CMK (cell line): ENCODE results near the gene KYAT1.

Source experiments
- DNase-seq: peaks from one replicate; pipeline ENCODE4 v3.0.0-alpha.2; 2010; ENCODE audit warnings: low read depth

The KYAT1 gene

GRCh38 chr9:128908372-128908771, 26.6 kb upstream of the KYAT1 start:
- no peak for DNase-seq

- no peak for DNase-seq
These were observed 25.0 kb upstream of the KYAT1 start for GRCh38 chr9:128906741-128907140.

- DNase-seq = no peak
These were observed 24.2 kb upstream of the KYAT1 start for GRCh38 chr9:128905964-128906363.

- DNase-seq = no peak
These were observed 22.3 kb upstream of the KYAT1 start for GRCh38 chr9:128903871-128904620.

GRCh38 chr9:128903079-128903461, 21.3 kb upstream of the KYAT1 start:
- no peak for DNase-seq

GRCh38 chr9:128902351-128903078, 20.8 kb upstream of the KYAT1 start:
- no peak for DNase-seq

GRCh38 chr9:128901822-128902221, 20.1 kb upstream of the KYAT1 start:
- DNase-seq = no peak

GRCh38 chr9:128901379-128901778, 19.6 kb upstream of the KYAT1 start:
- DNase-seq = no peak

- DNase-seq = no peak
These were observed 18.0 kb upstream of the KYAT1 start for GRCh38 chr9:128899566-128900322.

- no peak for DNase-seq
These were observed 17.3 kb upstream of the KYAT1 start for GRCh38 chr9:128898845-128899565.

- DNase-seq = no peak
These were observed 16.6 kb upstream of the KYAT1 start for GRCh38 chr9:128898382-128898781.

- no peak for DNase-seq
These were observed 13.8 kb upstream of the KYAT1 start for GRCh38 chr9:128895556-128895955.

GRCh38 chr9:128894764-128895163, 13.0 kb upstream of the KYAT1 start:
- DNase-seq = no peak

GRCh38 chr9:128893354-128893753, 11.6 kb upstream of the KYAT1 start:
- DNase-seq = no peak

- no peak for DNase-seq
These were observed 10.6 kb upstream of the KYAT1 start for GRCh38 chr9:128892221-128892921.

- no peak for DNase-seq
These were observed 9.8 kb upstream of the KYAT1 start for GRCh38 chr9:128891321-128892220.

GRCh38 chr9:128887914-128888350, 6.2 kb upstream of the KYAT1 start:
- no peak for DNase-seq

GRCh38 chr9:128887049-128887448, 5.3 kb upstream of the KYAT1 start:
- DNase-seq = no peak

- DNase-seq = no peak
These were observed 4.6 kb upstream of the KYAT1 start for GRCh38 chr9:128886211-128886891.

- no peak for DNase-seq
These were observed 4.0 kb upstream of the KYAT1 start for GRCh38 chr9:128885798-128886197.
